ENCODE measurements around the gene ZNF778. TPM values are rescaled to one million over a fixed set of nuclear protein-coding genes. Genes with fewer than 3 reads are reported as not detected.
A peak's percentile ranks its signal among the peaks of the same experiment; 100 is the strongest.

ZNF778 gene
- polyA plus RNA-seq, result 1 to 10 TPM; 1.1 to 3.8 (median 3.1) TPM

GRCh38 chr16:89217388-89218191 is at the start of gene ZNF778:
Gene ZNF778 (plus strand): TSS chr16:89217703. CDS start chr16:89221128, 3,425 bp downstream.
- peak within 1 kb of the TSS; percentile 88 for H3K27ac ChIP-seq (ENCODE audit: low read depth, low read length)
- 0 to 1% (median 0%) methylated on average over 90 to 91 of the region's 91 CpGs for WGBS, 3 donors

GRCh38 chr16:89168381-89169189 is 48.9 kb upstream of the ZNF778 start:
- WGBS, 3 donors, result 60 to 70% (median 67%) methylated on average over 23 of the region's 23 CpGs
- H3K27ac ChIP-seq (ENCODE audit: low read depth, low read length), result no peak overlapping the region

- WGBS, 3 donors, result 74 to 80% (median 78%) methylated on average over 13 to 14 of the region's 14 CpGs
- no peak overlapping the region for H3K27ac ChIP-seq (ENCODE audit: low read depth, low read length)
Measured at GRCh38 chr16:89169778-89170177, 47.7 kb upstream of the ZNF778 start.

- WGBS, 3 donors, result 9 to 13% (median 13%) methylated on average over 31 to 34 of the region's 34 CpGs
- no peak overlapping the region for H3K27ac ChIP-seq (ENCODE audit: low read depth, low read length)
Measured at GRCh38 chr16:89170346-89171215, 46.9 kb upstream of the ZNF778 start.

- WGBS, 3 donors, result 6 to 7% (median 6%) methylated on average over 57 to 74 of the region's 74 CpGs
- H3K27ac ChIP-seq (ENCODE audit: low read depth, low read length), result no peak within 1 kb of the TSS
Measured at GRCh38 chr16:89171216-89172170, 46.0 kb upstream of the ZNF778 start, which contains the start of gene CDH15. Gene CDH15 (plus strand): TSS chr16:89171748. CDS start chr16:89171832, 84 bp downstream.

- 70 to 87% (median 77%) methylated on average over 11 of the region's 11 CpGs for WGBS, 3 donors
Measured at GRCh38 chr16:89172171-89172527, 45.4 kb upstream of the ZNF778 start.

GRCh38 chr16:89172528-89173173 is 44.9 kb upstream of the ZNF778 start:
- no peak overlapping the region for H3K27ac ChIP-seq (ENCODE audit: low read depth, low read length)
- 47 to 68% (median 57%) methylated on average over 13 of the region's 13 CpGs for WGBS, 3 donors

More at GRCh38 chr16:89172171-89172527, 45.4 kb upstream of the ZNF778 start:
- no peak overlapping the region for H3K27ac ChIP-seq (ENCODE audit: low read depth, low read length)

- no peak overlapping the region for H3K27ac ChIP-seq (ENCODE audit: low read depth, low read length)
- WGBS, 3 donors, result 67 to 70% (median 69%) methylated on average over 10 to 11 of the region's 11 CpGs
Measured at GRCh38 chr16:89173174-89173921, 44.2 kb upstream of the ZNF778 start.

- 75 to 80% (median 79%) methylated on average over 23 of the region's 23 CpGs for WGBS, 3 donors
- H3K27ac ChIP-seq (ENCODE audit: low read depth, low read length), result no peak overlapping the region
Measured at GRCh38 chr16:89174055-89174827, 43.3 kb upstream of the ZNF778 start.

GRCh38 chr16:89174877-89175276 is 42.6 kb upstream of the ZNF778 start:
- 69 to 84% (median 81%) methylated on average over 14 of the region's 14 CpGs for WGBS, 3 donors
- no peak overlapping the region for H3K27ac ChIP-seq (ENCODE audit: low read depth, low read length)

- no peak overlapping the region for H3K27ac ChIP-seq (ENCODE audit: low read depth, low read length)
- WGBS, 3 donors, result 47 to 55% (median 51%) methylated on average over 19 to 20 of the region's 20 CpGs
Measured at GRCh38 chr16:89175280-89176146, 42.0 kb upstream of the ZNF778 start.

- 82 to 84% (median 82%) methylated on average over 25 to 27 of the region's 27 CpGs for WGBS, 3 donors
Measured at GRCh38 chr16:89176147-89176690, 41.3 kb upstream of the ZNF778 start.

GRCh38 chr16:89176717-89177116 is 40.8 kb upstream of the ZNF778 start:
- 81 to 91% (median 83%) methylated on average over 7 to 9 of the region's 9 CpGs for whole genome bisulfite sequencing, 3 donors
- H3K27ac ChIP-seq (ENCODE audit: low read depth, low read length), result no peak overlapping the region

More at GRCh38 chr16:89176147-89176690, 41.3 kb upstream of the ZNF778 start:
- no peak overlapping the region for H3K27ac ChIP-seq (ENCODE audit: low read depth, low read length)

GRCh38 chr16:89177501-89177900 is 40.0 kb upstream of the ZNF778 start:
- 69 to 79% (median 72%) methylated on average over 11 to 12 of the region's 12 CpGs for WGBS, 3 donors
- no peak overlapping the region for H3K27ac ChIP-seq (ENCODE audit: low read depth, low read length)

Measured in adipose tissue (tissue), 3 donors.